HG03196 (cell line): Measurements from ENCODE around the gene YEATS2.
"Not testable (repeated sequence)": the region's sequence is repeated elsewhere in the genome, so short reads cannot be mapped to it uniquely, and the experiment has no call there.

Source experiments
- ATAC-seq: cut with Tn5 transposase; IDR thresholded peaks from one replicate; pipeline ENCODE4 v1.9.1; 2021; ENCODE audit not compliant: unreplicated experiment

Gene YEATS2

DNA sequence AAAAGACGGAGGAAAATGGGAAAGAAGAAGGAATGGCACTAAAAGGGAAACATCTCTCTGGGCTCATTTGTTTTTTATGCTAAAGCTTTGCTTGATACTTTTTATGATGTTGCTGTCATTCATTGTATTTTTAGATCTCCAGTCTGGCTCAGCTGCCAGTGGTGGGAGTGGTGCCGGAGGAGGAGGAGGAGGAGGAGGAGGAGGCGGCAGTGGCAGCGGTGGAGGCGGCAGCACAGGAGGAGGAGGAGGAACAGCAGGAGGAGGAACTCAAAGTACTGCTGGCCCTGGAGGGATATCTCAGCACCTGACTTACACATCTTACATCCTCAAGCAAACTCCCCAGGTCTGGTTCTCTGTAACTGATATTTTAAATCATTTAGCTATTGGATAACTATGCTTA is 78.2 kb downstream of the YEATS2 start:
- ATAC-seq = no peak

DNA sequence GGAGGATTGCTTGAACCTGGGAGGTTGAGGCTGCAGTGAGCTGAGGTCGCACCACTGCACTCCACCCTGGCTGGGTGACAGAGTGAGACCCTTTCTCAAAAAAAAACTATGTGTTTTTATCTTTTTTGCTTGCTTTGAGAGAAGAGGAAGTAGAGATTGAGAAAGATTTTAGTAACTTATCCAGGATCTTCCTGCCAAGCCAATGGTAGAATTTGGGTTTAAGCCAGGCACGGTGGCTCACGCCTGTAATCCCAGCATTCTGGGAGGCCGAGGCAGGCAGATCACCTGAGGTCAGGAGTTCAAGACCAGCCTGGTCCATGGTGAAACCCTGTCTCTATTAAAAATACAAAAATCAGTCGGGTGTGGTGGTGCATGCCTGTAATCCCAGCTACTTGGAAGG is 78.9 kb downstream of the YEATS2 start:
- ATAC-seq = not testable (repeated sequence)

DNA sequence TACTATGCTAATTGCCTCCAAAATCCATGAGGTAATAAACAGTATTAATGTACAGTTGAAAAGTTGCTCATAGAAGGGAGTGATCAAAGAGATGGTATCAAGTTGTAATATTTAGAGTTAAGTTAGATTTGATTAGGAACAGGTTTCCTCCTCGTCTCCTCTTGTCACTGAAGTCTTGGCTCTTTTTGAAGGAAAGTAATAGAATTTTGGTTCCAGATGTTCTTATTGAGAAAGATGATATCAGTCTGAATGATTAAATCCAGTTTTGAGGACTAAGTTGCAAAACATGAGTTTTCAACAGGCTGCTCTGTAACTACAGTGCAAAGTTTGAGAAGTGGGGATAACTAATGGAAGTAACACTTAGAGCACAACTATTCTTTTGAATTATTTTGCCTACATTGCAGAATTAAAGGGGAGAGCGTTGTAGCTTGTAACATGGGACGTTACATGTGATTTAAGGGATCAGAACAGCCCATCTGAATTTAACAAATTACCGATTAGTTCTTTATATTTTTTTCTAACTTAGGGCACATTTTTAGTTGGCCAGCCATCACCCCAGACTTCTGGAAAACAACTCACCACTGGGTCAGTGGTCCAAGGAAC is 79.5 kb downstream of the YEATS2 start:
- no peak for ATAC-seq

DNA sequence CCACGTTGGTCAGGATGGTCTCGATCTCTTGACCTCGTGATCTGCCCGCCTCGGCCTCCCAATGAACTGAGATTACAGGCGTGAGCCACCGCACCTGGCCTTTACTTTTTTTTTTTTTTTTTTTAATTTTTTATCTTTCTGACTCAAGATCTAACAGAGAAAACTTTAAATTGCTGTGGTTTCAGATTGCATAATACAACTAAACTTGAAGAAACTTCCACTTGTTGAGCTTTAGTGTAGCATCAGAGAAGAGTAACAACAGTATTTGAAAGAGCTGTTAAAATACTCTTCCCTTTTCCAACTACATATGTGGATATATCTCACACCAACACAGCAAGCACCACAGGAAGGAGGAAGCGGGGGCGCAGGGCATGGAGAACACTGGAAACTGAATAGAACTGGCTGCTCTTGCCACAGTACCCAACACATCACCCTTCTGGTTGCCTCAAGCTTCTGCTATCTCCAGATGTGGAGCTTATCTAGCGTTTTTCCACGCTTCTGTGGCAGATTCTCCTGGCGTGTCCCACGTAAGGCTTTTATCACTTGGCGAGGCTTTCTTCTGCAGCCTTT is 82.4 kb downstream of the YEATS2 start:
- ATAC-seq = no peak

DNA sequence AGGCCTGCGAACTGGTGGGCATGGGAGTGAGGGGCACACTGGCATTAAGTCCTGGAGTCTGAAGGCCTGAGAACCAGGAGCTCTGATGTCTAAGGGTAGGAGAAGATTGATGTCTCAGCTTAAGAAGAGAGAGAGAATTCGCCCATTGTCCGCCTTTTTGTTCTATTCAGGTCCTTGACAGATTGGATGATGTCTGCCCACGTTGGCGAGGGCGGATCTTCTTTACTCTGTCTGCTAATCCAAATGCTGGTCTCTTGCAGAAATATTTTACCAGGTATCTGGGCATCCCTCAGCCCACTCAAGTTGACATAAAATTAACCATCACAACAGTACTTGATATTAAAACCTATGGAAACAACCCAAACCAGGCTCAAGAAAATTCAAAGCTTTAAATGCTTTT is 83.6 kb downstream of the YEATS2 start:
- no peak for ATAC-seq

DNA sequence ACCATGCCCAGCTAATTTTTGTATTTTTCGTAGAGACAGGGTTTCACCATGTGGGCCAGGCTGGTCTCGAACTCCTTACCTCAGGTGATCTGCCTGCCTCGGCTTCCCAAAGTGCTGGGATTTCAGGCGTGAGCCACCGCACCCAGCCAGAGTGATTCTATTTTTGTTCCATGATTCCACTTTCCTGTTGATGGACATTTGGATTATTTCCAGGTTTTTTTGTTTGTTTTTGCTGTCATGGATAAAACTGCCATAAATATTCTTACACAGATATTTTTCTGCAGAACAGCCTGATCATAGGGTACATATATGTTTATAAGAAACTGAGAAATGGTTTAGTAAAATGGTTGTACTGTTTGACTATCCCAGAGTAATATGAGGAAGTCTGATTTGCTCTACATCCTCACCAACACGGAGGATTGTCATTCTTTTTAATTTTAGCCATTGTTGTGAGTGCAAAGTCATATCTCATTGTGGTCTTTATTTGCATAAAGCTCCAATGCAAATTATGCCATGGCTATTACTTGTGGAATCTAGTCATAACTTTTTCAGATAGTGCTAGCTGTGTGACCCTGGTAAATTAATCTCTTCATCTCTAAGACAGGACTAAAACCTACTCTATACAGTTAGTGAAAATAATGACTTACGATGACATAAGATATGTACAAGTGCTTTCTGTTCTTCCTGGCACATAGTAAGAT is 85.1 kb downstream of the YEATS2 start:
- no peak for ATAC-seq

DNA sequence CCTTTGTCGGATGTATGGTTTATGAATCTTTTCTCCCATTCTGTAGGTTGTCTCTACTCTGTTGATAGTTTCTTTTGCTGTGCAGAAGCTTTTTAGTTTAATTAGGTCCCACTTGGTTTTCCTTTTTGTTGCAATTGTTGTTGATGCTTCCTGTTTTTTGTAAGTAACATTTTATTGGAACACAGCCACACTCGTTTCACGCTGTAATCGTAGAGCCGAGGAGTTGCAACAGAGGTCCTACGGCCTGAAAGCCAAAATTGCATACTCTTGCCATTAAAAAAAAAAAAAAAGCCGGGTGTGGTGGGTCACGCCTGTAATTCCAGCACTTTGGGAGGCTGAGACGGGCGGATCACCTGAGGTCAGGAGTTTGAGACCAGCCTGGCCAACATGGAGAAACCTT is 86.9 kb downstream of the YEATS2 start:
- not testable (repeated sequence) for ATAC-seq

DNA sequence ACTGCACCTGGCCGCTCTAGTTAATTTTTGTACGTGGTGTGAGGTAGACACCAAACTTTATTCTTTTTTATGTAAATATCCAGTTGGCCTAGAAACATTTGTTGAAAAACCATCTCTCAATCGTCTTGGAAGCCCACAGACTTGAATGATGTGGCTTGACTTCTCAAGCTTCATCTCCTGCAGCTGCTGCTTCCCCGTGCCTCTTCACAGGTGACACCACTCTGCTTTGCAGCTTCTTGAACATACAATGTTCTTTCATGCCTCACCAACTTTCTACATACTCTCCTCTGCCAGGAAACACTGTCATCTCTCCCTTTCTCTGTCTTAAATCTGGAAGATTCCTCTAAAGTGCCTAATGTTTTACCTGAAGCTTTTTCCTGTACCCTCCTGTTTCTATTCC is 92.2 kb downstream of the YEATS2 start:
- ATAC-seq = no peak

DNA sequence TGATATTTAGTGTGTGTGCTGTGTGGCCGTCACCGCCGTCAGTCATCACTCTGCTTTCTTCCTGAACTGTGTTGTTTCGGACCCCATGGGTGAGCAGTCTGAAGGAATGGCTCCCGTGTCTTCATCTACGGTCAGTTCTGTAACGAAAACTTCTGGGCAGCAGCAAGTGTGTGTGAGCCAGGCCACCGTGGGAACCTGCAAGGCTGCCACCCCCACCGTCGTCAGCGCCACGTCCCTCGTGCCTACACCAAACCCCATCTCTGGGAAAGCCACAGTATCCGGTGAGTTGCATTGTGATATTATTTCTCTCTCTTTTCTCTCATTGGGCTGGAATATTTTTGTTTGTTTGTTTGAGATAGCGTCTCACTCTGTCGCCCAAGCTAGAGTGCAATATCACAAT is 93.1 kb downstream of the YEATS2 start:
- no peak for ATAC-seq

DNA sequence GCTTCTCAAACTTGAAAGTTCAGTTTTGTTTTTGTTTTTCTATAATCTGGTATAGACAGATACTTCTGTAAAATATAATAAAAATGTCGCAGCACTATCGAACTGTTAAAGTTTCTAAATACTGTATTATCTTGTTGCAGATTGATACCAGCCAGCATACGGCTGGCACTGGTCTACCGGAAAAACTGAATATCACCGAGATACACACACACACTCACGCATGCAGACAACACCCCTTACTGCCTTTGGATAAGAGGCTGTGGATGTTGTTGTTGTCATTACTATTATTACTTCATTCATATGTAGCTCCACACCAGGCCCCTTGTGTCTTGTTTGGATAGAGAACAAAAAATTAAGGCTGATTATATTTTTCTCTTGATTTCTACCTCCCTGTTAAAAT is 95.4 kb downstream of the YEATS2 start:
- no peak for ATAC-seq

DNA sequence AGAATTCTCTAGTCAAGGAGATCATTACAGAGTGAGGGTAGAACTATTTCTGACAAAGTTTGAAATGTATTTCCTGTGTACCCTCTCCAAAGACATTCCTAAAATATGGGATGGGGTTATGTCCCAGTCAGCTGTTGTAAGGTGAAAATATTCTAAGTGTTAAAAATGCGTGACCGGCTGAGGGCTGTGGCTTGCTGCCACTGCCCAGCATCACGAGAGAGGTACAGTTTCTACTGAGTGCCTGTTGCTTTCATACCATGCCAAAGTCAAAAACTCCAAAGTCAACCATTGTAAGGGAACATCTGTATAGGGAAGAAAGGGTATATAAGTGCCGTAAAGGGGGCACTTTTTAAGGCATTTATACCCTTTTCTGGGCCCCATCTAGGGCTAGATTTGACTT is 96.9 kb downstream of the YEATS2 start:
- ATAC-seq = no peak

DNA sequence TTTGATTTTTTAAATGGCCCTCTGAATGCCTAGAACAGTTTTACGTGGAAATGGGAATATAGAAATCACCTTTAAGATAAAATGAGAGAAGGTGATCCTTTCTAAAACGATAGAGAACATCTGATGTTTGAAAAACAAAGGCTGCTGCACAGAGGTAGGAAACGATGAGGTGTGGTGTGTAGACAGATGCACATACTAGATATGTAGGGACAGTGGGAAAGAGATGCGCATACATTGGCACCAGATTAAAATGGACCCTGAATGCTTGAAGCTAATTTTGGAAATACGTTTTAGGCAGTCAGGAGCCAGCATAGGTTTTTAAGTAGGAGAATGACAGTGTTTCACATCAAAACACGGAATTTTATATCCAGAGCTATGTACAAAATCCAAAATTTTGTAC is 98.8 kb downstream of the YEATS2 start:
- no peak for ATAC-seq

DNA sequence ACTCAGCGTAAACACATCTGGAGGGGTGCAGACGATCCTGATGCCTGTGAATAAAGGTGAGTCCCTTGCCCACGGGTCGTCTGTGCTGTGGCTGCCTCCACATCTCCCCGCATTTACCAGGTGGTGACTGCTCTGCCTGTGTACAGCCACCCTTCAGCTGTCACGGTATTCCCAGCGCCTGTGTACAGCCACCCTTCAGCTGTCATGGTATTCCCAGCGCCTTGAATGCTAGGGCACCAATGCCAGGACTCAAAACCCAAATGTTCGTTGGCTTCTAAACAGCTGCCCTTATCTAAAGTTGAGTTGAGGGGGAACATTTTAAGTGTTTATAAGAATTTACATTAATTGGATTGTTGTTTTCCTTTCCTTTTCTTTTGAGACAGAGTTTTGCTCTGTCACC is 100.4 kb downstream of the YEATS2 start:
- no peak for ATAC-seq

DNA sequence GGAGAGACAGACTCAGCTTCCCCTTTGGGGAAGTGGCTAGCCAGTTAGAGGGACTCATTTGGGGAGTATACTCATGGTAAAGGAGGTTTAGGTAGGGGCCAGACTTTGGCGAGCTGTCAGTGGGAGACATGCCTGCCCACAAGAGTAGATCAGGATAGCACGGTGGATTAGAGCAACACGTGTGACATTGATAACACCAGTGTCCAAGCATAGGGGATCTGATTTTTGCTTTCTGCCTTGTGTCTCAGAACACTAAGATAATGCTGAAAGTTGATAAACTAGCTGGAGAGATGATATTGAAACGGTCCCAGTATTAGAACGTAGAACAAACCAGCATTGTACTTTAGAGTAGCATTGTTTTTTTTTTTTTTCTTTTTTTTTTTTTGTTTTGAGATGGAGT is 101.9 kb downstream of the YEATS2 start:
- ATAC-seq = no peak

DNA sequence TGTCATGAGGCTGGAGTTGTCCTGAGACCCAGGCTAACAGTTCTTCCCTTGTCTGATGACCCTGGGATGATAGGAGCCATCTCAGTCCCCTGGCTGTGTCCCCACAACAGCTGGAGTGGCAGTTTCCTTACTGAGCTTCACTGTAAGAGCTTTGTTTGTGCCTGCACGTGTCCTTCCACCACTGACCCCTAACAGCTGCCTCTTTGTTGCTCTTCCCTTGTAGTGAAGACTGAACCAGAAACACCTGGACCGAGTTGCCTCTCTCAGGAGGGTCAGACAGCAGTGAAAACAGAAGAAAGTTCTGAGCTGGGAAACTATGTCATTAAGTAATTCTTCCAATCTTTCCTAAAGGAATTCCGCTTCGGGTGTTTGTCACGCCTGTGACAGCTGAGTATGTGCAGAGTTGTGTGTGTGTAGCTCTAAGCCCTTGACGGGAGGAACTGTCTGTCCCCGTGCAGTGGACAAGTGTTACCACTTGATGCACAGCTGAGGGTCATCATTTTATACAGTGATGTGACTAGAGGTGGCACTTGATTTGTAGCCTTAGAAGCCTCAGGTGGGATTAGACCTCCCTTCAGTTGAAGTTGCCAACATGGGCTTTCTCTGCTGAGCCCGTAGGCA is 102.8 kb downstream of the YEATS2 start:
- ATAC-seq = no peak

DNA sequence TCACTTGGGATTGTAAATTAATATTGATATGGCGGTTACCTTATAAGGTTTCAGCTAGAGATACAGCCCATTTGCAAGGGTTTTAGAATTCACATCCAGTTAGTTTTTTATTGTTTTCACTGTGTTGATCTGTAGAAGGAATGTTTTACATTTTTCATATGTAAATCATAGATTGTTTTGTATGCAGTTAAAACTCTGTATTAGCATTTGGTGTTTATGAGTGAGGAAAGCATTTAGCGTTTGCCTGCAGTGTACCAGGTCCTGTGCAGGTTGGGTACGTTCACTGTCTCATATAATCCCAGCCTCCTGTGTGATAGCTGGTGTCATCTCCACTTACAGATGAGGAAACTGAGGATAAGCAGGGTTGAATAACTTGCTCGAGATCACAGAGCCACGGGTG is 104.0 kb downstream of the YEATS2 start:
- no peak for ATAC-seq

DNA sequence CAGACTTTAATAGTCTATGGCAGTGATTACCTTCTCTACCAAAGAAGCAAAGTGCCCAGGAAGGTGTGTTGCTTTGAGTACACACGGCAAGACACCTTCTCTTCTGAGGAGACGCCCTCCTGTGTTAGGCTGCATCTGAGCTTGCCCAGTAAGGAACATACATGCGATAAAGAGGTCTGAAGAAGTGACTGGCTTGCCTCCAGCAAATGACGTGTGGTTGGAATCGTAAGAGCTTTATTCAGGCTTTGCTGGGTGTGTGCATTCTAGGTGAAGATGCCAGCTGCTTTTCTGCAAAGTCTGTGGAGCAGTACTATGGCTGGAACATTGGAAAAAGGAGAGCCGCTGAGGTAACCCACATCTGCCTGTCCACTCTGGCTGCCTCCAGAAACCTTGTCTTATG is 105.4 kb downstream of the YEATS2 start:
- no peak for ATAC-seq

DNA sequence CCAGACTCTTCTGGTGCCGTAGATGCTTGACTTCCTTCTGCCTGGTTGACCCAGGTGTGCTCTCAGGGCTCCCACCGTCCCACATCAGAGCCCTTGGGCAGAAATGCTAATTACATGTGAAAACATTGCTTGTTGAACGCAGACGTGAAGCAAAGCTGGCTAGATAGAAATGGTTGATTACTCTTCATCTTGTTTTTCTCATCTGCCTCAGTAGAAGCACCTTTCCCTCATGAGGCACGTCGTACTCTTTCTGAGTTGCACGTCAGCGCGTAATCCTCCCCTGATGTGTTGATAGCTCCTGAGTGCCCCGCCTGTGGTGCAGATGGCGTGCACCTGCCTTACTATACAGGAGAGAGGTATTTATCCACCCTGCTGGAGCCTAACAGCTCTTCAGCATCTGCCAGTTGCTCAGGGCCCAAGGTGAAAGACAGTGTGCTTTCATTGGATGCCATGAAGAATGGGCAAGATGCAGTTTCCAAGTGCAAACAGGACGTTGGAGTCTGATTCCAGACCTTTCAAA is 109.7 kb downstream of the YEATS2 start:
- no peak for ATAC-seq

DNA sequence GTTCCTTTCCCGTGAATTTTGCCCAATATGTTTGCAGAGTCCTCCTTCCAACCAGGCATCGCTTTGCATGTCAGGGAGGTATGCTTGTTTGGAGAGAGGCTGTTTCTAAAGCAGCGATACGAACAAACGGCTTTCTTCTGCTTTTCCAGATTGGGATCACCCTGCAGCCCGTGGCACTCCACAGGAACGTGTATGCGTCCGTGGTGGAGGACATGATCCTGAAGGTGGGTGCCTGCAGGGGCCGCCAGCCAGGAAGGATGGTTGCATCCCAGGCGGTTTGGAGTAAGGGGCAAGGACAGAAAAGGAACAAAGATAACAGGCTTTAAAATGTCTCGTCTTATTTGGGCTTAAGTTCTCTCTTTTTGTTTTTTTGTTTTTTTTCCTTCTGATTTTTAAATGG is 110.3 kb downstream of the YEATS2 start:
- no peak for ATAC-seq

DNA sequence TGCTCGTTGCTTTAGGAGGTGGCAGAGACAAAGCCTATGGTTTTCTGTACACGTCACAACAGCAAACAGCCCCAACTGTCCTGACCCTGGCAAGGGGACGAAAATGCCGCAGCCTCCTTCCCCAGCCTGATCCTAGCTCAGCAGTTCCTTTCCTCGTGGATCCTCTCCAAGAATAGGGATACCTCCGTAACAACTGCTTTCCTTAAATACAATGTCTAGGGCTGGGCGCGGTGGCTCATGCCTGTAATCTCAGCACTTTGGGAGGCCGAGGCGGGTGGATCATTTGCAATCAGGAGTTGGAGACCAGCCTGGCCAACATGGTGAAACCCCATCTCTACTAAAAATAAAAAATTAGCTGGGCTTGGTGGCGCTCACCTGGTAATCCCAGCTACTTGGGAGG is 110.8 kb downstream of the YEATS2 start:
- ATAC-seq = no peak

DNA sequence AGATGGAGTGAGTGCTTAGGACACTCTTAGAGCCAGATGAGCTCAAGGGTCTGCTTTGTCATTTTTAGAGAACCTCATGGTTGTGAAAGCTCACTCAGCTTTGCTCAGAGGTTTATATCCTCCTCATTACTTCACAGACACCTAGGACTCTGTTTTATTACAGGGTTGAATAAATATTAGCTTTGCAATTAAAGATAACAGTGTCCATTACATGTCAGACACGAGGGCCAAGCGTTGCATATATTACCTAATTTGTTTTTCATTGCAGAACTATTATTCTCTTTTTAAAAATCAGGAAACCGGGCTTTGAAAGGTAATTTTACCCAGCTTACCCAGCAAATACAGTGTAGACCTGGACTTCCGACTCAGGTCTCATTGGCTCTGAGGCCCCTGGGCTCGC is 111.7 kb downstream of the YEATS2 start:
- ATAC-seq = no peak
